ENCODE results near the gene MAPK4. TPM values are rescaled to one million over a fixed set of nuclear protein-coding genes. Genes with fewer than 3 reads are reported as not detected.

The MAPK4 gene
- total RNA-seq, 1 donor from 2014 or later, result 0.21 TPM

DNA sequence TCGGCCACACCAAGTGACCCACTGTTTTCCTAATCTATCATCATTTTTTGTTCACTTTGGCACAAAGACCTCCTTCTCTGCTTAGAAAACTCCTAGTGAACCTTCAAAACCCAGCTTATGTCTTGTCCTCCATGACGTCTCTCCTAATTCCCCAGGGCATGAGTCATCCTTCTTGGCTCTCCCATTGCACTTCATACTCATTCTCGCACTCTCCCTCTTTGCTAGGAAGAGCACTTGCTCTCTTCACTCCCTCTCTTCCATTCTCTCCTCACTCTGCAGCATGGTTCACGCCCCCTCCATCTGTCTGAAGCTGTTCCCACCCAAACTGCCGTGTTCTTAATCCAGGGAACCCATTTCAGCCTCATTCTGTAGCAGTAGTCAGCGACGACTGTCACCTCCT lies 156.0 kb downstream of the MAPK4 start:
- TF ChIP-seq, protein P1, sequence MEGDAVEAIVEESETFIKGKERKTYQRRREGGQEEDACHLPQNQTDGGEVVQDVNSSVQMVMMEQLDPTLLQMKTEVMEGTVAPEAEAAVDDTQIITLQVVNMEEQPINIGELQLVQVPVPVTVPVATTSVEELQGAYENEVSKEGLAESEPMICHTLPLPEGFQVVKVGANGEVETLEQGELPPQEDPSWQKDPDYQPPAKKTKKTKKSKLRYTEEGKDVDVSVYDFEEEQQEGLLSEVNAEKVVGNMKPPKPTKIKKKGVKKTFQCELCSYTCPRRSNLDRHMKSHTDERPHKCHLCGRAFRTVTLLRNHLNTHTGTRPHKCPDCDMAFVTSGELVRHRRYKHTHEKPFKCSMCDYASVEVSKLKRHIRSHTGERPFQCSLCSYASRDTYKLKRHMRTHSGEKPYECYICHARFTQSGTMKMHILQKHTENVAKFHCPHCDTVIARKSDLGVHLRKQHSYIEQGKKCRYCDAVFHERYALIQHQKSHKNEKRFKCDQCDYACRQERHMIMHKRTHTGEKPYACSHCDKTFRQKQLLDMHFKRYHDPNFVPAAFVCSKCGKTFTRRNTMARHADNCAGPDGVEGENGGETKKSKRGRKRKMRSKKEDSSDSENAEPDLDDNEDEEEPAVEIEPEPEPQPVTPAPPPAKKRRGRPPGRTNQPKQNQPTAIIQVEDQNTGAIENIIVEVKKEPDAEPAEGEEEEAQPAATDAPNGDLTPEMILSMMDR (IDR thresholded peaks at IDR 0.05; ENCODE audit: unreplicated experiment), result no peak
- Mint-ChIP-seq H3K4me1 (ENCODE audit: unreplicated experiment) (peaks cover 4% of the 10 kb centered on the region), H3K27me3 (ENCODE audit: unreplicated experiment) (peaks cover 9% of the 10 kb centered on the region), H3K27ac (ENCODE audit: unreplicated experiment) (no peak overlapping the region), H3K4me3 (ENCODE audit: unreplicated experiment) (no peak overlapping the region), H3K36me3 (ENCODE audit: low read depth, unreplicated experiment) (no peaks in the 10 kb centered on the region), H3K9me3 (ENCODE audit: unreplicated experiment) (no peaks in the 10 kb centered on the region)
- no peak for DNase-seq (ENCODE audit: low spot score)

DNA sequence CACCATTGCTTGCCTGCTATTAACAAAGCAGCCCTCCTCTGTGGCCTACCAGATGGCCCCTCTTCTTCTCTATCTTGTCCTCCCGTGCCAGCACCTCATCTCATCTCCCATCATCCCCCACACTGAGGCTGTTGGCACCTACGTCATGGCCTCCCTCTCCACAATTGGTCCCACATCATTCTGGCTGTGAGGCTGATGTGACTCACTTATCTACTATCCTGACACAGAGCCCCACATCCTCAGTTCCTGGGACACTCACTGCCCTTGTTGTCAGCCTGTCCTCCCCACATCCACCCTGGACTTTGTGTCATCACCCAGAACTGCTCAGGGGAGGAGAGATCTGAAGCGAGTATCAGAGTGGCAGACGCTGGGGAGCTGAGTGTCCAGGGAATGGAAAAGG lies 157.0 kb downstream of the MAPK4 start:
- Mint-ChIP-seq H3K9me3 (ENCODE audit: unreplicated experiment) (no peaks in the 10 kb centered on the region), H3K4me1 (ENCODE audit: unreplicated experiment) (peaks cover 4% of the 10 kb centered on the region), H3K36me3 (ENCODE audit: low read depth, unreplicated experiment) (no peaks in the 10 kb centered on the region), H3K4me3 (ENCODE audit: unreplicated experiment) (no peak overlapping the region), H3K27me3 (ENCODE audit: unreplicated experiment) (peaks cover 9% of the 10 kb centered on the region), H3K27ac (ENCODE audit: unreplicated experiment) (no peak overlapping the region)
- TF ChIP-seq, protein P1 (IDR thresholded peaks at IDR 0.05; ENCODE audit: unreplicated experiment), result no peak
- no peak for DNase-seq (ENCODE audit: low spot score)

DNA sequence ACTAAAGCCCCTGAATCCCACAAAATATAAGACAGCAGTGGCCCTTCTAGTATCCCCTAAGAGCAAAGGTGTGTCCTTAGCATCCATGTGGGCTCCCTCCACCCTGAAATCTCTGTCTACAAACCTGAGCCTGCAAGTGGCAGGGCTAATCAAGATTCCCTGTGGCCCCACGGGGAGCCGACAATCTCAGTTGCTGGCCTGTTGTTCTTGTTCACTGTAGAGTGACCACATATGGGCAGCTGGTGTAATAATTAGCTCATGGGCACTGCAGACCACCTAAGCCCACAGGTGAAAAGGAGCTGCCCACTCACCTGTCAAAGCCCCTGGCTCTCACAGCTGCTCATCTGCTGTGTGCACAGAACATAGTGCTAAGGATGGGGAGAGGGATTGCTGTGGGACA lies 157.7 kb downstream of the MAPK4 start:
- DNase-seq (ENCODE audit: low spot score), result no peak
- peaks cover 4% of the 10 kb centered on the region for H3K4me1 Mint-ChIP-seq (ENCODE audit: unreplicated experiment)
- TF ChIP-seq, protein P1 (IDR thresholded peaks at IDR 0.05; ENCODE audit: unreplicated experiment), result no peak
- no peak overlapping the region for H3K4me3 Mint-ChIP-seq (ENCODE audit: unreplicated experiment)
- H3K9me3 Mint-ChIP-seq (ENCODE audit: unreplicated experiment), result no peaks in the 10 kb centered on the region
- H3K27ac Mint-ChIP-seq (ENCODE audit: unreplicated experiment), result no peak overlapping the region
- no peaks in the 10 kb centered on the region for H3K36me3 Mint-ChIP-seq (ENCODE audit: low read depth, unreplicated experiment)
- H3K27me3 Mint-ChIP-seq (ENCODE audit: unreplicated experiment), result peaks cover 9% of the 10 kb centered on the region

DNA sequence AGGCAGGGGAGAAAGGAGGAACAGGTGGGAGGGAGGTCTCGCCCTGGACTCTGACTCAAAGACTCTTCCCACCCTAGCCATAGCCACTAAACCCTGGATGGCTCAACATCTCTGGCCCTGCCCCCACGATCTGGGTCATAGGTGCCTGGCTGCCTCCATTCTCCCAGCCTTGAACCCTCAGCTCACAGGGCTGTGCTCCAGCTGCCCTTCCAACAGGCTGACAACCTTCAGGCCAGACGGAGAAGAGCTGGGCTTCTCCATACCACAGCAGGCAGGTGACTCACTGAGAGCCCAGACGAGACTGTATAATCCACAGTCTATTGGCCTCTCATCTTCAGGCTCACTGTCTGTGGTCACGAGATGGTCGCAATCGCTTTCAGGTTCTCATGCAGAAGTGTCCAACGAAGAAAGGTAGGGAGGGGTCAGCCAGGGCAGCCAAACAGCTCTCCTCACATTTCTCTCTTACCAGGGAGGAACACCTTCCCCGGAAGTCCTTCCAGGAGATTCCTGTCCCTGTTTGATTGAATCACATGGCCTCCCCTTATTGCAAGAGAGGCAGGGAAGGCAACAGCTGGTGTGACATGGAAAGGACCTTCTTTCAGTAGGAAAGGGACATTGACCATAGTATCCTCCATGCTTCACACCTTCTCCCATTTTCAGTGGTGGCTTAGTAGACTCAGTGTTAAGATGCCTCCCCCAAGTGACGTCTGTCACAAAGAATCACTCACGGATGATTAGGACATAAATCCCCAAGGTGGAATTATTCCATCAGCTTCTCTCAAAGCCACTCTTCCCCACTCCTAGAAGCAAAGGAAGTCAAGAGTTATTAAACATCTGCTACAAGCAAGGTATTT lies 159.8 kb downstream of the MAPK4 start:
- Mint-ChIP-seq H3K4me3 (ENCODE audit: unreplicated experiment) (no peak overlapping the region), H3K36me3 (ENCODE audit: low read depth, unreplicated experiment) (no peaks in the 10 kb centered on the region), H3K27me3 (ENCODE audit: unreplicated experiment) (peaks cover 8% of the 10 kb centered on the region), H3K27ac (ENCODE audit: unreplicated experiment) (no peak overlapping the region), H3K4me1 (ENCODE audit: unreplicated experiment) (no peaks in the 10 kb centered on the region), H3K9me3 (ENCODE audit: unreplicated experiment) (no peaks in the 10 kb centered on the region)
- TF ChIP-seq, protein P1 (IDR thresholded peaks at IDR 0.05; ENCODE audit: unreplicated experiment), result no peak
- no peak for DNase-seq (ENCODE audit: low spot score)

DNA sequence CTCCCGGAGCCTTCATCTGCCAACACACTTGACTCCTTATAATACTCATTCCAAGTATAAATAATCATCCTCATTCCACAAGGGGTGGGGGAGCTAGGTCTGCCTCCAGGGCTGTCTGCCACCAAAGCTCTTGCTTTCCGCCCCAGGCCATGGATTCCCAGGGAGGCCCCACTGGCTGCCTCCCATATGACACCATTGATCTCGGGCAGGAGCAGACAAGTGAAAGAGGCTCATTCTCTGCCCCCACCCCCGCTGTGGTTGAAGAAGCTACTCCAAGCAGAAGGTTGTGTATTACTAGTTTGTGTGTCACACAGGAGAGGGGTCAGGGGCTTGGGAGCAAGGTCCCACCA lies 160.4 kb downstream of the MAPK4 start:
- Mint-ChIP-seq H3K36me3 (ENCODE audit: low read depth, unreplicated experiment) (no peaks in the 10 kb centered on the region), H3K27ac (ENCODE audit: unreplicated experiment) (no peak overlapping the region), H3K27me3 (ENCODE audit: unreplicated experiment) (peaks cover 5% of the 10 kb centered on the region), H3K4me1 (ENCODE audit: unreplicated experiment) (no peaks in the 10 kb centered on the region), H3K9me3 (ENCODE audit: unreplicated experiment) (no peaks in the 10 kb centered on the region), H3K4me3 (ENCODE audit: unreplicated experiment) (no peak overlapping the region)
- TF ChIP-seq, protein P1 (IDR thresholded peaks at IDR 0.05; ENCODE audit: unreplicated experiment), result no peak
- no peak for DNase-seq (ENCODE audit: low spot score)

Measured in endothelial cell (in vitro differentiated cells).